Endothelial cell (in vitro differentiated cells): ENCODE results near the gene DIRAS1. TPM values are rescaled to one million over a fixed set of nuclear protein-coding genes. Genes with fewer than 3 reads are reported as not detected.
A peak's percentile ranks its signal among the peaks of the same experiment; 100 is the strongest.

Experiments used
- DNase-seq: peaks from one replicate; pipeline ENCODE4 v3.0.0; 2021; ENCODE audit warnings: low spot score
- H3K27ac Mint-ChIP-seq: one replicate; pipeline ENCODE4 v1.8.0; 2021; ENCODE audit warnings: mixed read lengths, inconsistent platforms; ENCODE audit not compliant: unreplicated experiment
- H3K27me3 Mint-ChIP-seq: one replicate; pipeline ENCODE4 v1.8.0; 2021; ENCODE audit warnings: mild to moderate bottlenecking, moderate library complexity, mixed read lengths, inconsistent platforms; ENCODE audit not compliant: unreplicated experiment
- H3K36me3 Mint-ChIP-seq: one replicate; pipeline ENCODE4 v1.8.0; 2021; ENCODE audit warnings: mild to moderate bottlenecking, low read depth, mixed read lengths, inconsistent platforms; ENCODE audit not compliant: unreplicated experiment
- H3K4me1 Mint-ChIP-seq: one replicate; pipeline ENCODE4 v1.8.0; 2021; ENCODE audit warnings: mild to moderate bottlenecking, mixed read lengths, inconsistent platforms; ENCODE audit not compliant: unreplicated experiment
- H3K4me3 Mint-ChIP-seq: one replicate; pipeline ENCODE4 v1.8.0; 2021; ENCODE audit warnings: mild to moderate bottlenecking, mixed read lengths, inconsistent platforms; ENCODE audit not compliant: unreplicated experiment
- H3K9me3 Mint-ChIP-seq: one replicate; pipeline ENCODE4 v1.8.0; 2021; ENCODE audit warnings: mixed read lengths, inconsistent platforms; ENCODE audit not compliant: unreplicated experiment
- CTCF ChIP-seq: fragments of 200-600 bp; sonication (generic); IDR thresholded peaks from one replicate; pipeline ENCODE4 v1.5.0; 2021; ENCODE audit warnings: antibody characterized with exemption; ENCODE audit not compliant: unreplicated experiment
- total RNA-seq: library from RNA; stranded (reverse); fragmentation: NEBNext Ultra II Directional; extraction: Animal tissue kit (Norgen Biotek cat#: 25700); gene quantifications from one replicate; pipeline ENCODE4 v1.2.1, GENCODE V29; 2021; ENCODE audit not compliant: unreplicated experiment

Gene DIRAS1
- total RNA-seq, 1 donor from 2014 or later, result 0.82 TPM

GRCh38 chr19:2762783-2763496 is 41.8 kb upstream of the DIRAS1 start:
- no peaks in the 10 kb centered on the region for H3K4me1 Mint-ChIP-seq
- H3K27me3 Mint-ChIP-seq, result peaks cover 4% of the 10 kb centered on the region
- no peak for TF ChIP-seq CTCF
- H3K4me3 Mint-ChIP-seq, result no peak overlapping the region
- no peak overlapping the region for H3K27ac Mint-ChIP-seq
- H3K36me3 Mint-ChIP-seq, result peaks cover 7% of the 10 kb centered on the region
- H3K9me3 Mint-ChIP-seq, result no peaks in the 10 kb centered on the region
- DNase-seq, result no peak

- TF ChIP-seq CTCF, result no peak
- Mint-ChIP-seq H3K27ac (no peak overlapping the region), H3K36me3 (peaks cover 7% of the 10 kb centered on the region), H3K4me1 (no peaks in the 10 kb centered on the region), H3K27me3 (peaks cover 2% of the 10 kb centered on the region), H3K4me3 (no peak overlapping the region), H3K9me3 (no peaks in the 10 kb centered on the region)
- no peak for DNase-seq
Measured at GRCh38 chr19:2761876-2762782, 41.0 kb upstream of the DIRAS1 start.

- Mint-ChIP-seq H3K9me3 (no peaks in the 10 kb centered on the region), H3K36me3 (peaks cover 9% of the 10 kb centered on the region), H3K27me3 (peaks cover 2% of the 10 kb centered on the region), H3K4me3 (no peak overlapping the region), H3K27ac (no peak overlapping the region), H3K4me1 (no peaks in the 10 kb centered on the region)
- no peak for TF ChIP-seq CTCF
- DNase-seq, result no peak
Measured at GRCh38 chr19:2761309-2761677, 40.1 kb upstream of the DIRAS1 start.

- Mint-ChIP-seq H3K36me3 (peaks cover 16% of the 10 kb centered on the region), H3K27ac (no peak overlapping the region)
Measured at GRCh38 chr19:2759965-2760364, 38.8 kb upstream of the DIRAS1 start.

More at GRCh38 chr19:2759965-2760364, 38.8 kb upstream of the DIRAS1 start:
- TF ChIP-seq CTCF, result no peak
- Mint-ChIP-seq H3K4me1 (no peaks in the 10 kb centered on the region), H3K27me3 (peaks cover 3% of the 10 kb centered on the region), H3K4me3 (peak overlapping the region; percentile 15), H3K9me3 (no peaks in the 10 kb centered on the region)
- no peak for DNase-seq
